SK-N-SH (cell line): ENCODE results near the gene EPHA6. TPM values are rescaled to one million over a fixed set of nuclear protein-coding genes. Genes with fewer than 3 reads are reported as not detected.

Experiments
- CTCF ChIA-PET: fragments of 300-600, 350-600 bp; formaldehyde crosslinking; extraction: SDS; loops from one replicate; lab custom pipeline; 2021; lab: Yijun Ruan, JAX
- POLR2A ChIA-PET: fragments of 350-600 bp; sonication (Branson Sonifier 250); formaldehyde crosslinking; extraction: SDS; loops from one replicate; lab custom pipeline; 2020; ENCODE audit warnings: antibody characterized with exemption, inconsistent platforms; lab: Yijun Ruan, JAX
- DNase-seq: peaks from one replicate; pipeline ENCODE4 v3.0.0; 2012
- H2AFZ ChIP-seq: fragments of 200-600 bp; sonication (generic); 2 replicates; pipeline ENCODE4 v1.8.1; 2016; ENCODE audit warnings: antibody characterized with exemption, mild to moderate bottlenecking, low read depth
- H3F3A ChIP-seq: fragments of 200-600 bp; sonication (generic); replicated peaks from 2 replicates; pipeline ENCODE3; 2016; ENCODE audit warnings: antibody characterized with exemption, mild to moderate bottlenecking; ENCODE audit not compliant: insufficient read depth
- H3K27ac ChIP-seq, 2 experiments: fragments of 200-500 bp in 1 of 2; fragments of 200-600 bp in 1 of 2; sonication (Bioruptor generic) in 1 of 2; sonication (generic), shearing (Covaris generic) in 1 of 2; 2 replicates each; pipeline versions ENCODE4 v1.5.1 to v1.6.1; 2014 to 2016; ENCODE audit warnings: low read depth in 2 of 2, inconsistent platforms in 1 of 2, low read length in 1 of 2, mild to moderate bottlenecking in 1 of 2, mixed read lengths in 1 of 2
- H3K27me3 ChIP-seq: fragments of 200-600 bp; sonication (generic), shearing (Covaris generic); 2 replicates; pipeline ENCODE4 v1.6.1; 2016; ENCODE audit warnings: mixed run types; ENCODE audit not compliant: insufficient read depth
- H3K36me3 ChIP-seq, 2 experiments: fragments of 200-500 bp in 1 of 2; fragments of 200-600 bp in 1 of 2; sonication (Bioruptor generic) in 1 of 2; sonication (generic) in 1 of 2; replicated peaks in 1 of 2; 2 replicates each; pipeline versions ENCODE3 to v1.5.1; 2014 to 2016; ENCODE audit warnings: low read length in 1 of 2, mild to moderate bottlenecking in 1 of 2; ENCODE audit not compliant: insufficient read depth in 2 of 2, control insufficient read depth in 1 of 2
- H3K4me1 ChIP-seq, 2 experiments: fragments of 200-500 bp in 1 of 2; fragments of 200-600 bp in 1 of 2; sonication (Bioruptor generic) in 1 of 2; sonication (generic), shearing (Covaris generic) in 1 of 2; 2 replicates each; pipeline versions ENCODE4 v1.5.1 to v1.6.1; 2014 to 2016; ENCODE audit warnings: low read depth in 1 of 2, low read length in 1 of 2, mixed run types in 1 of 2; ENCODE audit not compliant: insufficient read depth in 2 of 2, control insufficient read depth in 1 of 2
- H3K4me2 ChIP-seq: fragments of 200-600 bp; sonication (generic), shearing (Covaris generic); 2 replicates; pipeline ENCODE4 v1.6.1; 2017; ENCODE audit warnings: mixed run types
- H3K4me3 ChIP-seq, 2 experiments: fragments of 200-500 bp in 1 of 2; fragments of 200-600 bp in 1 of 2; sonication (Bioruptor generic) in 1 of 2; sonication (generic), shearing (Covaris generic) in 1 of 2; 2 replicates each; pipeline versions ENCODE4 v1.5.1 to v1.8.1; 2014 to 2016; ENCODE audit warnings: low read depth in 2 of 2, inconsistent platforms in 1 of 2, low read length in 1 of 2, mild to moderate bottlenecking in 1 of 2, mixed read lengths in 1 of 2, moderate library complexity in 1 of 2
- H3K79me2 ChIP-seq: fragments of 200-600 bp; sonication (generic); 2 replicates; pipeline ENCODE4 v1.8.1; 2017; ENCODE audit warnings: mild to moderate bottlenecking; ENCODE audit not compliant: insufficient read depth
- H3K9ac ChIP-seq: fragments of 200-600 bp; sonication (generic); 2 replicates; pipeline ENCODE4 v1.6.1; 2017; ENCODE audit warnings: mixed run types
- H3K9me2 ChIP-seq: fragments of 200-600 bp; sonication (generic); 2 replicates; pipeline ENCODE4 v1.6.1; 2017; ENCODE audit warnings: mixed run types
- H3K9me3 ChIP-seq: fragments of 200-600 bp; sonication (generic); 2 replicates; pipeline ENCODE4 v1.6.1; 2017; ENCODE audit warnings: mixed run types, mild to moderate bottlenecking, moderate library complexity
- H4K20me1 ChIP-seq: fragments of 200-600 bp; sonication (generic); 2 replicates; pipeline ENCODE4 v1.6.1; 2017; ENCODE audit warnings: mild to moderate bottlenecking, mixed run types; ENCODE audit not compliant: insufficient read depth
- CHD2 ChIP-seq: fragments of 150-350 bp; IDR thresholded peaks from 2 replicates; pipeline ENCODE4 v1.6.1; 2018; ENCODE audit warnings: low read length; ENCODE audit not compliant: partially characterized antibody
- CTCF ChIP-seq: fragments of 200-600 bp; sonication (generic); IDR thresholded peaks from 2 replicates; pipeline ENCODE4 v1.6.1; 2017; ENCODE audit warnings: antibody characterized with exemption, mild to moderate bottlenecking, moderate library complexity
- ELF1 ChIP-seq: IDR thresholded peaks from 2 replicates; pipeline ENCODE4 v1.4.0; 2012
- FOXJ3 ChIP-seq: sonication (generic); formaldehyde crosslinking; IDR thresholded peaks from 2 replicates; pipeline ENCODE4 v1.5.1; 2020; ENCODE audit warnings: mild to moderate bottlenecking, missing genetic modification reagents
- JUND ChIP-seq: IDR thresholded peaks from 2 replicates; pipeline ENCODE4 v1.4.0; 2012
- NFIC ChIP-seq: IDR thresholded peaks from 2 replicates; pipeline ENCODE4 v1.4.0; 2012; ENCODE audit warnings: borderline replicate concordance
- NRF1 ChIP-seq: IDR thresholded peaks from 2 replicates; pipeline ENCODE4 v1.6.1; 2012; ENCODE audit warnings: low read depth, mild to moderate bottlenecking, low read length
- RAD21 ChIP-seq: IDR thresholded peaks from 2 replicates; pipeline ENCODE4 v1.6.1; 2012; ENCODE audit warnings: mild to moderate bottlenecking, low read length
- RCOR1 ChIP-seq: fragments of 150-350 bp; IDR thresholded peaks from 2 replicates; pipeline ENCODE4 v1.6.1; 2017; ENCODE audit warnings: antibody characterized with exemption, low read length
- RFX5 ChIP-seq: IDR thresholded peaks from 2 replicates; pipeline ENCODE4 v1.6.1; 2012; ENCODE audit warnings: mild to moderate bottlenecking, improper control_type of control experiment, low read length
- SIN3A ChIP-seq: IDR thresholded peaks from 2 replicates; pipeline ENCODE4 v1.6.1; 2012; ENCODE audit warnings: low read depth, mild to moderate bottlenecking, low read length, moderate library complexity, borderline replicate concordance
- TAF1 ChIP-seq: IDR thresholded peaks from 2 replicates; pipeline ENCODE4 v1.6.1; 2012; ENCODE audit warnings: low read depth, mild to moderate bottlenecking, low read length, moderate library complexity, borderline replicate concordance
- YY1 ChIP-seq: IDR thresholded peaks from 2 replicates; pipeline ENCODE4 v1.4.0; 2012; ENCODE audit warnings: low read depth, mild to moderate bottlenecking
- WGBS: methylation state at CpG from one replicate; pipeline ENCODE4 v1.1.6; 2017; ENCODE audit warnings: low lambda C conversion rate; 5-methylcytosine and 5-hydroxymethylcytosine counted together
- polyA plus RNA-seq, 3 experiments: library from polyadenylated mRNA; depleted of rRNA; stranded (reverse); fragments of >200 nt; gene quantifications; 2 replicates each; pipeline ENCODE4 v1.2.3, GENCODE V29; 2012
- TF ChIP-seq, protein P1 (sequence below): IDR thresholded peaks from 2 replicates; pipeline ENCODE4 v1.4.0; 2012; ENCODE audit warnings: low read depth

EPHA6 gene
- polyA plus RNA-seq, 1 of the 3 experiments (the other 2 are of a cell fraction): not detected

DNA sequence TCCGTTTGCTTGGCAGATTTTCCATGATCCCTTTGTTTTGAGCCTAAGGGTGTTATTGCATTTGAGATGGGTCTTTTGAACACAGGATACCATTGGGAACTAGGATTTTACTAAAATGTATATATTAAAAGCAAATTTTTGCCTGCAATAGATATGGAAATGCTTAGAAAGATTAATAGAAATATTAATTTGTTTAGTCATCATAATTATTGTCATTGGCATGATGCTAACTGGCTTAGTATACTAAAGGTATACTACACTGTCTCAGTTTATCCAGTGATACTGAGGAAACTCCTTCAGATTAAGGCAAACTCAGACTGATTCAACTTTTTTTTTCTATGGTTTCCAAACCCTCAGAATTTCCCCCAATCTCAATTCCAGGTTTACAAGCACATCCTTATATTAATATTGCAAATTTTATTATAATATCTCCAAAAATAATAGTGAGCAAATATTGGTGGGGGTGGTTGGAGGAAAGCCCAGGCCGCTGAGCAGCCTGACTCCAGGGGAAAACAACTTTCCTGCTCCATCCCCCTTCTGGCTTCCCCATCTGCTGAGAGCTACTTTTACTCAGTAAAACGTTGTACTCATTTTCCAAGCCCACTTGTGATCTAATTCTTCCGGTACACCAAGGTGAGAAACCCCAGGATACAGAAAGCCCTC is 291.7 kb downstream of the EPHA6 start:
- Histone ChIP-seq H3K27ac (no peak overlapping the region), H4K20me1 (no peaks in the 10 kb centered on the region), H3K4me1 (no peaks in the 10 kb centered on the region), H3F3A (no peaks in the 10 kb centered on the region), H3K79me2 (no peaks in the 10 kb centered on the region), H3K36me3 (no peaks in the 10 kb centered on the region), H3K4me3 (no peak overlapping the region), H3K4me2 (no peak overlapping the region), H2AFZ (no peak overlapping the region), H3K9me3 (no peaks in the 10 kb centered on the region), H3K27me3 (no peaks in the 10 kb centered on the region), H3K9ac (no peak overlapping the region), H3K9me2 (no peaks in the 10 kb centered on the region)
- CTCF ChIA-PET: no interaction called here
- WGBS: 20% methylated on average over 4 of the region's 4 CpGs
- POLR2A ChIA-PET: no interaction called here
- no peak for DNase-seq
- no peak for TF ChIP-seq YY1
- no peak for TF ChIP-seq ELF1
- no peak for TF ChIP-seq RFX5
- no peak for TF ChIP-seq RCOR1
- TF ChIP-seq CTCF: no peak
- no peak for TF ChIP-seq SIN3A

GRCh38 chr3:97106652-97106989 is 292.2 kb downstream of the EPHA6 start:
- Histone ChIP-seq H3K4me3 (no peak overlapping the region), H3K9me3 (no peaks in the 10 kb centered on the region), H3K36me3 (no peaks in the 10 kb centered on the region), H3K79me2 (no peaks in the 10 kb centered on the region), H4K20me1 (no peaks in the 10 kb centered on the region), H3K4me1 (no peaks in the 10 kb centered on the region), H3K27ac (no peak overlapping the region), H3K9ac (no peak overlapping the region), H2AFZ (no peak overlapping the region), H3K9me2 (no peaks in the 10 kb centered on the region), H3F3A (no peaks in the 10 kb centered on the region), H3K4me2 (no peak overlapping the region), H3K27me3 (no peaks in the 10 kb centered on the region)
- POLR2A ChIA-PET: no interaction called here
- no peak for DNase-seq
- 62% methylated on average over 4 of the region's 4 CpGs for WGBS
- CTCF ChIA-PET: no interaction called here
- TF ChIP-seq SIN3A (no peak), NFIC (no peak), RFX5 (no peak), ELF1 (no peak)

DNA sequence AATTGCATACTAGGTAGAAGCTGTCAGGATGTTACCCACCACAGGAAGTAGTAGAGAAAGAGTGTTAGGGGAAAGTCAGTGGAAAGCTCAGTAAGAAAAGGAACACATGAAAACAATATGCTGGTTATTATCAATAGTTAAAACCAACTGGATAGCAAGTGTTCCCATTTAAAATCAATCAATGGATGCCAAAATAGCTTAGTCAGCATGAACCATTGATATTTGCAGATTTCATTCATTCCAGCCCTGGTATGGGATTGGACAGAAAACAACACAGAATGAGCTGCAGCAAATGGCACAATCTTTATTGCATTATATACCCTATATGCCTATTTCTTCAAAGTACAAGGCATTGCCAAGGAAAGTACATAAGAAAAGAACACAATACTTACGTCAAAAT is 293.7 kb downstream of the EPHA6 start:
- Histone ChIP-seq H2AFZ (no peak overlapping the region), H3K27ac (no peak overlapping the region), H3K27me3 (no peaks in the 10 kb centered on the region), H4K20me1 (no peaks in the 10 kb centered on the region), H3K9me3 (no peaks in the 10 kb centered on the region), H3K4me2 (no peak overlapping the region), H3K79me2 (no peaks in the 10 kb centered on the region), H3K9me2 (no peaks in the 10 kb centered on the region), H3K36me3 (no peaks in the 10 kb centered on the region), H3K4me3 (no peak overlapping the region), H3K4me1 (no peaks in the 10 kb centered on the region), H3F3A (no peaks in the 10 kb centered on the region), H3K9ac (no peak overlapping the region)
- CTCF ChIA-PET: no interaction called here
- no peak for TF ChIP-seq RFX5
- TF ChIP-seq, protein P1, sequence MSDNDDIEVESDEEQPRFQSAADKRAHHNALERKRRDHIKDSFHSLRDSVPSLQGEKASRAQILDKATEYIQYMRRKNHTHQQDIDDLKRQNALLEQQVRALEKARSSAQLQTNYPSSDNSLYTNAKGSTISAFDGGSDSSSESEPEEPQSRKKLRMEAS: no peak
- no peak for TF ChIP-seq TAF1
- TF ChIP-seq JUND: no peak
- TF ChIP-seq ELF1: no peak
- TF ChIP-seq YY1: no peak
- no peak for TF ChIP-seq CHD2
- no peak for TF ChIP-seq FOXJ3 (CRISPR knock-in tag)
- TF ChIP-seq RAD21: no peak
- no peak for TF ChIP-seq NRF1
- WGBS: 23% methylated on average over 1 of the region's 1 CpG
- POLR2A ChIA-PET: no interaction called here
- no peak for DNase-seq
